Spleen (tissue), 11 donors: ENCODE data around the gene MT1X. TPM values are rescaled to one million over a fixed set of nuclear protein-coding genes. Genes with fewer than 3 reads are reported as not detected.
"Not testable (repeated sequence)": the region's sequence is repeated elsewhere in the genome, so short reads cannot be mapped to it uniquely, and the experiment has no call there.

Experiments
- DNase-seq: peaks from one replicate; pipeline ENCODE4 v3.0.0-alpha.2; 2020
- H3K27ac ChIP-seq, 8 donors: fragments of 200-600 bp; sonication (generic) in 7 of 8; 1 replicate in 4 of 8; 2 replicates in 4 of 8; pipeline versions ENCODE4 v1.5.0 to v1.8.0; 2016 to 2021; ENCODE audit warnings: inconsistent platforms in 4 of 8, mild to moderate bottlenecking in 4 of 8, moderate library complexity in 1 of 8
- H3K27me3 ChIP-seq, 7 donors: fragments of 200-600 bp; sonication (generic) in 6 of 7; replicated peaks in 1 of 7; 1 replicate in 4 of 7; 2 replicates in 3 of 7; pipeline versions ENCODE4 v1.5.0 to v1.8.0; 2016 to 2021; ENCODE audit warnings: inconsistent platforms in 3 of 7, mild to moderate bottlenecking in 1 of 7
- H3K36me3 ChIP-seq, 6 donors: fragments of 200-600 bp; sonication (generic) in 5 of 6; 1 replicate in 4 of 6; 2 replicates in 2 of 6; pipeline versions ENCODE4 v1.5.0 to v1.8.0; 2016 to 2021; ENCODE audit warnings: inconsistent platforms in 2 of 6
- H3K4me1 ChIP-seq, 6 donors: fragments of 200-600 bp; sonication (generic) in 5 of 6; 1 replicate in 3 of 6; 2 replicates in 3 of 6; pipeline versions ENCODE4 v1.5.0 to v1.8.0; 2016 to 2021; ENCODE audit warnings: inconsistent platforms in 3 of 6
- H3K4me3 ChIP-seq, 8 donors: fragments of 200-600 bp; sonication (generic) in 7 of 8; 1 replicate in 4 of 8; 2 replicates in 4 of 8; pipeline versions ENCODE4 v1.5.0 to v1.8.0; 2016 to 2021; ENCODE audit warnings: inconsistent platforms in 4 of 8, mild to moderate bottlenecking in 4 of 8, moderate library complexity in 2 of 8
- H3K9me3 ChIP-seq, 8 donors: fragments of 200-600 bp; sonication (generic) in 7 of 8; 1 replicate in 4 of 8; 2 replicates in 4 of 8; pipeline versions ENCODE4 v1.5.0 to v1.8.0; 2016 to 2021; ENCODE audit warnings: inconsistent platforms in 4 of 8
- POLR2A ChIP-seq, 3 donors: fragments of 450-650 bp; IDR thresholded peaks; one replicate each; pipeline ENCODE4 v1.5.1; 2017; ENCODE audit warnings: antibody characterized with exemption in 3 of 3, mild to moderate bottlenecking in 1 of 3
- POLR2AphosphoS5 ChIP-seq, 3 donors: sonication (generic); formaldehyde crosslinking; IDR thresholded peaks; one replicate each; pipeline ENCODE4 v1.5.1; 2017; ENCODE audit warnings: antibody characterized with exemption in 3 of 3
- WGBS, 5 donors: extraction: QIAGEN DNeasy Blood & Tissue Kit in 3 of 5; methylation state at CpG; one replicate each; pipeline versions ENCODE4 v1.1.5 to v1.1.7; 2013 to 2018; 5-methylcytosine and 5-hydroxymethylcytosine counted together
- intact Hi-C: fragments of 100-400 bp; cut with DNase I; formaldehyde crosslinking; loops from one replicate; pipeline ENCODE4 v1.15.0; 2023; ENCODE audit warnings: low total_unique reads
- polyA plus RNA-seq, 3 donors: library from polyadenylated mRNA; stranded (reverse); fragments of 200-250 nt; gene quantifications; one replicate each; pipeline ENCODE4 v1.2.1, GENCODE V29; 2013
- total RNA-seq, 7 donors: library from RNA; depleted of rRNA in 3 of 7; stranded (reverse); fragments of >200 nt in 3 of 7; fragmentation: NEBNext Ultra II Directional in 4 of 7; extraction: Animal tissue kit (Norgen Biotek cat#: 25700) in 4 of 7; gene quantifications; one replicate each; pipeline versions ENCODE4 v1.1.0 to v1.2.1, GENCODE V29; 2016 to 2021
- TF ChIP-seq, protein P1 (sequence below), 11 experiments: fragments of 200-600 bp in 7 of 11; fragments of 450-650 bp in 4 of 11; sonication (generic) in 4 of 11; IDR thresholded peaks in 8 of 11; conservative IDR thresholded peaks in 3 of 11; 1 replicate in 7 of 11; 2 replicates in 4 of 11; pipeline versions ENCODE4 v1.4.0 to v1.8.0; 2016 to 2021; ENCODE audit warnings: antibody characterized with exemption in 11 of 11, inconsistent platforms in 4 of 11, mild to moderate bottlenecking in 1 of 11
- donor health status: healthy with polysubstance abuse.
- donor health status: DM: no; HTN: no; CAD: no; lungs with moderate emphysema.
- donor health status: DM: no; HTN: no; CAD: no.
- donor health status: Bipolar disorder and iron deficiency.
- donor health status: healthy.
- donor health status: DM: no; HTN: no; CAD: no.
- donor health status: DM: yes; HTN: yes; CAD: no.

The MT1X gene
- total and polyA plus RNA-seq, 10 donors, result 13.0 to 113 (median 28.2) TPM

DNA sequence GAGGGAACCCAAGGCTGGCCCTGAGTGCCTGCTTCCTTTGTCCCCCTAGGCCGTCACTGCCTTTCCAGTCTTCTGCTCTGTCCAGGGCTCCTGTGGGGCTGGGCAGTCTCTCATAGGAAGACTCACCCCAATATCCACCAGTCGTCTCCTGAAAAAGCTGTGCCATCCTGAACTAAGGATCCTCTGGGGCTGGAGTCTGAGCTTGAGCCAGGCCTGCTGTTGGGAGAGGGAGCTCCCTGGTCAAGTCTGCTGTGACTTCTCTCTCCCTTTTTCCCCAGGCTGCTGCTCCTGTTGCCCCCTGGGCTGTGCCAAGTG, 11.7 kb upstream of the MT1X start:
- Histone ChIP-seq H3K36me3 (no peaks in the 10 kb centered on the region), H3K4me1 (peaks cover 3 to 31% (median 15%) of the 10 kb centered on the region in 6 donors), H3K27me3 (peaks cover 0 to 99% (median 43%) of the 10 kb centered on the region in 7 donors), H3K9me3 (no peaks in the 10 kb centered on the region), H3K4me3 (no peak overlapping the region), H3K27ac (no peak overlapping the region)
- no peak for DNase-seq
- intact Hi-C loops, result no loop called here
- TF ChIP-seq POLR2A (IDR thresholded peaks at IDR 0.05), result no peak
- TF ChIP-seq, protein P1, sequence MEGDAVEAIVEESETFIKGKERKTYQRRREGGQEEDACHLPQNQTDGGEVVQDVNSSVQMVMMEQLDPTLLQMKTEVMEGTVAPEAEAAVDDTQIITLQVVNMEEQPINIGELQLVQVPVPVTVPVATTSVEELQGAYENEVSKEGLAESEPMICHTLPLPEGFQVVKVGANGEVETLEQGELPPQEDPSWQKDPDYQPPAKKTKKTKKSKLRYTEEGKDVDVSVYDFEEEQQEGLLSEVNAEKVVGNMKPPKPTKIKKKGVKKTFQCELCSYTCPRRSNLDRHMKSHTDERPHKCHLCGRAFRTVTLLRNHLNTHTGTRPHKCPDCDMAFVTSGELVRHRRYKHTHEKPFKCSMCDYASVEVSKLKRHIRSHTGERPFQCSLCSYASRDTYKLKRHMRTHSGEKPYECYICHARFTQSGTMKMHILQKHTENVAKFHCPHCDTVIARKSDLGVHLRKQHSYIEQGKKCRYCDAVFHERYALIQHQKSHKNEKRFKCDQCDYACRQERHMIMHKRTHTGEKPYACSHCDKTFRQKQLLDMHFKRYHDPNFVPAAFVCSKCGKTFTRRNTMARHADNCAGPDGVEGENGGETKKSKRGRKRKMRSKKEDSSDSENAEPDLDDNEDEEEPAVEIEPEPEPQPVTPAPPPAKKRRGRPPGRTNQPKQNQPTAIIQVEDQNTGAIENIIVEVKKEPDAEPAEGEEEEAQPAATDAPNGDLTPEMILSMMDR (IDR thresholded peaks at IDR 0.05 in 8 of 11, conservative IDR thresholded peaks at IDR 0.05 in 3 of 11), result no peak
- no peak for TF ChIP-seq POLR2AphosphoS5 (IDR thresholded peaks at IDR 0.05)
- 41 to 67% (median 49%) methylated on average over 2 of the region's 2 CpGs for WGBS, 5 donors

DNA sequence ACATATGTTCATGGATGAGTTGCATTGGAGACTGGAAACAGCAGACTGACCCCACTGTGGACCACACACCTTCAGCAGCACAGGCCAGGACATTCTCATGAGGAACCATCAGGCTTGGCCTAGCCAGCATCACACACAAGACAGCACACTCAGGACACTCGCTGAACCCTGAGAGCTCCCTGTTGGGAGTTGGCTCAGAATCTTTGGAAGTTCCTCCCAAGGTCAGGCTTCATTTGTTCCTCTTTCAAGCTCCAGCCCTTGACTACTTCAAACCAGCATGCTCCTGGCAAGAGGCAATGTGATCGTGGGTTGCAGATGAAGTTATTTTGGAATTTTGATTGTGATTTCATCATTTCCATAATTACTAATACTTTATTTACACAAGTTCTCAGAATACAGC, 10.6 kb upstream of the MT1X start:
- Histone ChIP-seq H3K4me1 (peaks cover 3 to 39% (median 24%) of the 10 kb centered on the region in 6 donors), H3K27me3 (peaks cover 2 to 99% (median 46%) of the 10 kb centered on the region in 7 donors)
- H3K27ac ChIP-seq, H3K4me3 ChIP-seq, intact Hi-C loops, H3K9me3 ChIP-seq, H3K36me3 ChIP-seq, DNase-seq: not testable (repeated sequence)
- 53 to 84% (median 72%) methylated on average over 2 of the region's 2 CpGs for WGBS, 5 donors

DNA sequence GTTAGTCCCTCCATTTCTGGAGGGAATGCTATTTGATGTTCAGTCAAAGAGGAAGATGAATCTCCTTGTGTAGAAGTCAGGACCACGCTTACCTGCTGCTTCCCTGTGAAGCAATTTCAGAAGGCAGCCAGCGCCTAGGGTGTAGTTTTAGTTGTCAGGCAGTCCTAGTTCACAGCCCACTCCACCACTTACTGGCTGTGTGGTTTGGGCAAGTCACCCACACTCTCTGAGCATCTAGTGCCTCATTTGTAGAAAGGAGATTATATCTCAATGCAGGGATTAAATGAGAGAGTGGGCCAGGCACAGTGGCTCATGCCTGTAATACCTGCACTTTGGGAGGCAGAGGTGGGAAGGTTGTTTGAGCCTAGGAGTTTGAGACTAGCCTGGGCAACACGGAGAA, 10.1 kb upstream of the MT1X start:
- 63 to 94% (median 76%) methylated on average over 3 of the region's 3 CpGs for WGBS, 5 donors
- peaks cover 3 to 99% (median 43%) of the 10 kb centered on the region in 7 donors for H3K27me3 ChIP-seq
- peaks cover 3 to 39% (median 24%) of the 10 kb centered on the region in 6 donors for H3K4me1 ChIP-seq
- DNase-seq, H3K9me3 ChIP-seq, intact Hi-C loops, H3K4me3 ChIP-seq, H3K36me3 ChIP-seq, H3K27ac ChIP-seq: not testable (repeated sequence)

DNA sequence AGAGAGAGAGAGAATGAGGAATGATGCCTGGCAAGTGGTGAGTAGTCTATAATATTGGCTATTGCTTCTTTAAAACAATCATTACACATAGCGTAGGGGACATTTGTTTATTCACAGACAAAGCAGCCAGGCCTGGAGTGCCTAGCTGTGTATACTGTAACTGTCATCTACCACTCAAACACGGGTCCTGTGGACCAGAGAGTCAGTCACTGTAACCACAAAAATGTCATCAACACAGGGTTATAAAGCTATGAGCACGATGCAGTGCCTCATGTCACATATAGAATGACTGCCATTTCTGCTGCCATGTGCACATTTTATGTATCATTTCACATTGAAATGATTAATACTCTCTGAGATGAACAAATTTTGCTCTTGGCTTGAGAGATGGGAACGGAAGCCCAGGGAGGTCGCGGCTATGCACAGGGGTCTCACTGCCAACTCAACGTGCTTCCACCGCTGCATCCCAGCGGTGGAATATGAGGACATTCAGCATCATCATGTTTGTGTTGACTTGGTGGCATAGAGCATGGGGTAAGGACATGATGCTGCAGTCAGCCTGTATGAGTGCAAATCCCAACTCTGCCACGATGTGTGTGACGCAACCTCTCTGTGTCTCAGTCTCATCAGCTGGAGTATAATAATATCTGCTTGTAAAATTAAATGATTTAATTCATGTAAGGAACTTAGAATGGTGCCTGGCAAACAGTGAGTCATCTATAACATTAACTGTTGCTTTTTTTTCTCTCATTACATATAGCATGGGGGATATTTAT, 9.3 kb upstream of the MT1X start:
- H3K27ac ChIP-seq, result no peak overlapping the region
- WGBS, 5 donors, result 83 to 89% (median 86%) methylated on average over 11 of the region's 11 CpGs
- DNase-seq, result no peak
- no peaks in the 10 kb centered on the region for H3K36me3 ChIP-seq
- H3K4me3 ChIP-seq, result no peak overlapping the region
- peaks cover 3 to 96% (median 39%) of the 10 kb centered on the region in 7 donors for H3K27me3 ChIP-seq
- H3K9me3 ChIP-seq, result no peaks in the 10 kb centered on the region
- H3K4me1 ChIP-seq, result peaks cover 3 to 32% (median 22%) of the 10 kb centered on the region in 6 donors
- TF ChIP-seq POLR2AphosphoS5 (IDR thresholded peaks at IDR 0.05), result no peak
- no peak for TF ChIP-seq POLR2A (IDR thresholded peaks at IDR 0.05)
- TF ChIP-seq, protein P1 (IDR thresholded peaks at IDR 0.05 in 8 of 11, conservative IDR thresholded peaks at IDR 0.05 in 3 of 11), result no peak
- intact Hi-C loops, result no loop called here

DNA sequence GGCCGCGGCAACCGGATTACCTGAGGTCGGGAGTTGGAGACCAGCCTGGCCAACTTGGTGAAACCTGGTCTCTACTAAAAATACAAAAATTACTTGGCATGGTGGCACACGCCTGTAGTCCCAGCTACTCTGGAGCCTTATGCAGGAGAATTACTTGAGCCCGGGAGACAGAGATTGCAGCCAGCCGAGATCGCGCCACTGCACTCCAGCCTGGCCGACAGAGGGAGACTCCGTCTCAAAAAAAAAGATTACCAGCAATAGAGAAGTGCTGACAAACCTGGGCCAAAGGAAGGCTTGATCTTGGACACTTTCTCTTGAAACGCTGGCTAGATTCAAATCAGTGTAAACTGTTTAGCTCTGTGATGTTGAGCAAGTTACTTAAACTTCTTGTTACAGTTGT, 8.3 kb upstream of the MT1X start:
- intact Hi-C loops, result no loop called here
- no peak for DNase-seq
- peaks cover 0 to 29% (median 19%) of the 10 kb centered on the region in 6 donors for H3K4me1 ChIP-seq
- peaks cover 3 to 87% (median 29%) of the 10 kb centered on the region in 7 donors for H3K27me3 ChIP-seq
- H3K9me3 ChIP-seq, result no peaks in the 10 kb centered on the region
- no peaks in the 10 kb centered on the region for H3K36me3 ChIP-seq
- H3K27ac ChIP-seq, result no peak overlapping the region
- WGBS, 5 donors, result 36 to 55% (median 41%) methylated on average over 12 of the region's 12 CpGs
- H3K4me3 ChIP-seq, result no peak overlapping the region
- TF ChIP-seq, protein P1 (IDR thresholded peaks at IDR 0.05 in 8 of 11, conservative IDR thresholded peaks at IDR 0.05 in 3 of 11), result peak in 10 of 11 experiments; percentile 17 to 60 (median 44)
- TF ChIP-seq POLR2A (IDR thresholded peaks at IDR 0.05) (no peak), POLR2AphosphoS5 (IDR thresholded peaks at IDR 0.05) (no peak)

DNA sequence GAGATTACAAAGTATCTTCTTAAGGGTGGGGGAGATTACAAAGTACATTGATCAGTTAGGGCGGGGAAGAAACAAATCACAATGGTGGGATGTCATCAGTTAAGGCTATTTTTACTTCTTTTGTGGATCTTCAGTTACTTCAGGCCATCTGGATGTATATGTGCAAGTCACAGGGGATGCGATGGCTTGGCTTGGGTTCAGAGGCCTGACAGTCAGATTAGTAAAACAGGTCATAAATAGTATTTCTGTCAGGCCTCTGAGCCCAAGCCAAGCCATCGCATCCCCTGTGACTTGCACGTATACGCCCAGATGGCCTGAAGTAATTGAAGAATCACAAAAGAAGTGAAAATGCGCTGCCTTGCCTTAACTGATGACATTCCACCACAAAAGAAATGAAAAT, 7.7 kb upstream of the MT1X start:
- Histone ChIP-seq H3K4me1 (peaks cover 0 to 22% (median 15%) of the 10 kb centered on the region in 6 donors), H3K27me3 (peaks cover 3 to 80% (median 22%) of the 10 kb centered on the region in 7 donors)
- intact Hi-C loops, H3K9me3 ChIP-seq, H3K36me3 ChIP-seq, H3K4me3 ChIP-seq, DNase-seq, H3K27ac ChIP-seq: not testable (repeated sequence)
- 81 to 86% (median 84%) methylated on average over 6 of the region's 6 CpGs for WGBS, 5 donors
